ENCODE measurements around the gene NEDD4L. TPM values are rescaled to one million over a fixed set of nuclear protein-coding genes. Genes with fewer than 3 reads are reported as not detected.

The NEDD4L gene
- total RNA-seq, 1 donor from 2014 or later, result 93.9 TPM

GRCh38 chr18:58391932-58392323 lies 347.9 kb downstream of the NEDD4L start:
- DNase-seq (ENCODE audit: low read depth) (no peak), FAIRE-seq (no peak)
- H2AFZ ChIP-seq (ENCODE audit: low read depth, low read length), result no peak overlapping the region
- H3K27me3 ChIP-seq (ENCODE audit: insufficient read depth, low read length), result no peaks in the 10 kb centered on the region
- peak overlapping the region; percentile 16 for H3K9ac ChIP-seq (ENCODE audit: low read length)
- peaks cover 17% of the 10 kb centered on the region for H3K4me1 ChIP-seq (ENCODE audit: insufficient read depth, low read length)
- no peak overlapping the region for H3K4me3 ChIP-seq (ENCODE audit: insufficient read depth, low read depth, low read length)
- no peaks in the 10 kb centered on the region for H3K9me3 Mint-ChIP-seq (ENCODE audit: unreplicated experiment)
- peaks cover 42% of the 10 kb centered on the region for H3K36me3 Mint-ChIP-seq (ENCODE audit: low read depth, unreplicated experiment)
- peaks cover 5% of the 10 kb centered on the region for H4K20me1 ChIP-seq (ENCODE audit: insufficient read depth, low read length)
- no peak overlapping the region for H3K27ac Mint-ChIP-seq (ENCODE audit: unreplicated experiment)
- peak overlapping the region; percentile 48 for H3K27ac ChIP-seq (ENCODE audit: low read depth, low read length)
- H3K4me1 Mint-ChIP-seq (ENCODE audit: low read depth, unreplicated experiment), result peaks cover 17% of the 10 kb centered on the region
- no peak overlapping the region for H3K4me3 Mint-ChIP-seq (ENCODE audit: unreplicated experiment)
- peak overlapping the region; percentile 24 for H3K4me2 ChIP-seq (ENCODE audit: low read length)
- H3K79me2 ChIP-seq (ENCODE audit: insufficient read depth, low read length), result no peaks in the 10 kb centered on the region
- H3K9me3 ChIP-seq (ENCODE audit: insufficient read depth, low read depth, low read length), result no peaks in the 10 kb centered on the region
- no peaks in the 10 kb centered on the region for H3K27me3 Mint-ChIP-seq (ENCODE audit: low read depth, unreplicated experiment)
- TF ChIP-seq EZH2 (IDR thresholded peaks at IDR 0.05; ENCODE audit: insufficient read depth, low read length) (no peak), CTCF (IDR thresholded peaks at IDR 0.05; ENCODE audit: insufficient read depth, low read depth, low read length) (no peak)
- H3K36me3 ChIP-seq (ENCODE audit: insufficient read depth, low read length), result peaks cover 69% of the 10 kb centered on the region

GRCh38 chr18:58392324-58393000 lies 348.4 kb downstream of the NEDD4L start:
- Histone ChIP-seq H3K27me3 (ENCODE audit: insufficient read depth, low read length) (no peaks in the 10 kb centered on the region), H3K4me2 (ENCODE audit: low read length) (peak overlapping the region; percentile 24), H4K20me1 (ENCODE audit: insufficient read depth, low read length) (peaks cover 5% of the 10 kb centered on the region), H3K36me3 (ENCODE audit: insufficient read depth, low read length) (peaks cover 66% of the 10 kb centered on the region), H3K9me3 (ENCODE audit: insufficient read depth, low read depth, low read length) (no peaks in the 10 kb centered on the region), H3K4me1 (ENCODE audit: insufficient read depth, low read length) (peaks cover 17% of the 10 kb centered on the region), H2AFZ (ENCODE audit: low read depth, low read length) (no peak overlapping the region), H3K27ac (ENCODE audit: low read depth, low read length) (peak overlapping the region; percentile 48), H3K9ac (ENCODE audit: low read length) (peak overlapping the region; percentile 16), H3K79me2 (ENCODE audit: insufficient read depth, low read length) (no peaks in the 10 kb centered on the region), H3K4me3 (ENCODE audit: insufficient read depth, low read depth, low read length) (no peak overlapping the region)
- Mint-ChIP-seq H3K27me3 (ENCODE audit: low read depth, unreplicated experiment) (no peaks in the 10 kb centered on the region), H3K27ac (ENCODE audit: unreplicated experiment) (no peak overlapping the region), H3K9me3 (ENCODE audit: unreplicated experiment) (no peaks in the 10 kb centered on the region), H3K4me1 (ENCODE audit: low read depth, unreplicated experiment) (peaks cover 17% of the 10 kb centered on the region), H3K36me3 (ENCODE audit: low read depth, unreplicated experiment) (peaks cover 38% of the 10 kb centered on the region), H3K4me3 (ENCODE audit: unreplicated experiment) (no peak overlapping the region)
- DNase-seq (ENCODE audit: low read depth) (peak; percentile 94), FAIRE-seq (no peak)
- TF ChIP-seq CTCF (IDR thresholded peaks at IDR 0.05; ENCODE audit: insufficient read depth, low read depth, low read length), result no peak

DNA sequence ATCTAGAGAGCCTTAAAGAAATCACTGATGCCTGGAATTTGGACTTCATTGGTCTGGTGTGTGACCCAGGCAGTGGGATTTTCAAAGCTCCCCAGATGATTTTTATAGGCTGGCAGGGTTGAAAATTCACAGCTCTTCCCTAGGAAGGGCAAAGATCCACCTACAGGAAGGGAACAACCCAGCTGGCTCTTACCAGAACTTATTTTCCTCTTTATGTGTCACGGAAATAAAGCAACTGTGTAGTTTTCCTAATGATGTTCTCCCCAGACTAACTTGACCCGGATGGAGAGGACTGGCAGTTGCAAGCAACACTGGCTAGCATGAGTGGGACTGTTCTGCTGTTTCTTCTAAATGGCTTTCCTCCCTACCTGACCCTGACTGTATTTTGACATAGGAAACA lies 349.3 kb downstream of the NEDD4L start:
- Histone ChIP-seq H3K27me3 (ENCODE audit: insufficient read depth, low read length) (no peaks in the 10 kb centered on the region), H3K79me2 (ENCODE audit: insufficient read depth, low read length) (no peaks in the 10 kb centered on the region), H3K36me3 (ENCODE audit: insufficient read depth, low read length) (peaks cover 58% of the 10 kb centered on the region), H4K20me1 (ENCODE audit: insufficient read depth, low read length) (peaks cover 5% of the 10 kb centered on the region), H3K27ac (ENCODE audit: low read depth, low read length) (peak overlapping the region; percentile 48), H3K4me1 (ENCODE audit: insufficient read depth, low read length) (peaks cover 17% of the 10 kb centered on the region), H3K4me3 (ENCODE audit: insufficient read depth, low read depth, low read length) (no peak overlapping the region), H3K9me3 (ENCODE audit: insufficient read depth, low read depth, low read length) (no peaks in the 10 kb centered on the region), H3K9ac (ENCODE audit: low read length) (peak overlapping the region; percentile 16), H3K4me2 (ENCODE audit: low read length) (no peak overlapping the region), H2AFZ (ENCODE audit: low read depth, low read length) (no peak overlapping the region)
- no peak for FAIRE-seq
- H3K4me3 Mint-ChIP-seq (ENCODE audit: unreplicated experiment), result no peak overlapping the region
- DNase-seq (ENCODE audit: low read depth), result no peak
- H3K4me1 Mint-ChIP-seq (ENCODE audit: low read depth, unreplicated experiment), result peaks cover 17% of the 10 kb centered on the region
- H3K27ac Mint-ChIP-seq (ENCODE audit: unreplicated experiment), result no peak overlapping the region
- no peaks in the 10 kb centered on the region for H3K9me3 Mint-ChIP-seq (ENCODE audit: unreplicated experiment)
- no peaks in the 10 kb centered on the region for H3K27me3 Mint-ChIP-seq (ENCODE audit: low read depth, unreplicated experiment)
- peaks cover 32% of the 10 kb centered on the region for H3K36me3 Mint-ChIP-seq (ENCODE audit: low read depth, unreplicated experiment)
- TF ChIP-seq CTCF (IDR thresholded peaks at IDR 0.05; ENCODE audit: insufficient read depth, low read depth, low read length), result no peak
- TF ChIP-seq EZH2 (IDR thresholded peaks at IDR 0.05; ENCODE audit: insufficient read depth, low read length), result no peak
